Hepatocyte (in vitro differentiated cells): ENCODE results near the gene ABCA1. TPM values are rescaled to one million over a fixed set of nuclear protein-coding genes. Genes with fewer than 3 reads are reported as not detected.

ENCODE experiments used
- DNase-seq: peaks from one replicate; pipeline ENCODE4 v3.0.0-alpha.2; 2016; ENCODE audit warnings: low spot score
- H2AFZ ChIP-seq: fragments of 200-600 bp; sonication (generic); 2 replicates; pipeline ENCODE4 v1.6.0; 2016; ENCODE audit warnings: antibody characterized with exemption, mild to moderate bottlenecking
- H3K27ac ChIP-seq: fragments of 200-600 bp; sonication (generic); 2 replicates; pipeline ENCODE4 v1.5.1; 2016; ENCODE audit warnings: mild to moderate bottlenecking
- H3K27me3 ChIP-seq: fragments of 200-600 bp; sonication (generic); 2 replicates; pipeline ENCODE4 v1.6.1; 2016
- H3K36me3 ChIP-seq: fragments of 200-600 bp; sonication (generic); replicated peaks from 2 replicates; pipeline ENCODE4 v1.5.1; 2016; ENCODE audit warnings: low read depth; ENCODE audit not compliant: insufficient read depth
- H3K4me1 ChIP-seq: fragments of 200-600 bp; sonication (generic); 2 replicates; pipeline ENCODE4 v1.5.1; 2016; ENCODE audit warnings: mild to moderate bottlenecking, moderate library complexity; ENCODE audit not compliant: insufficient read depth
- H3K4me2 ChIP-seq: fragments of 200-600 bp; sonication (generic); 2 replicates; pipeline ENCODE4 v1.6.0; 2016
- H3K4me3 ChIP-seq: fragments of 200-600 bp; sonication (generic); 2 replicates; pipeline ENCODE4 v1.5.1; 2016; ENCODE audit warnings: mild to moderate bottlenecking
- H3K79me2 ChIP-seq: fragments of 200-600 bp; sonication (generic); 2 replicates; pipeline ENCODE4 v1.6.0; 2017; ENCODE audit warnings: mild to moderate bottlenecking
- H3K9me2 ChIP-seq: fragments of 200-600 bp; sonication (generic); replicated peaks from 2 replicates; pipeline ENCODE4 v1.6.0; 2017; ENCODE audit warnings: mild to moderate bottlenecking; ENCODE audit not compliant: insufficient read depth
- H3K9me3 ChIP-seq: fragments of 200-600 bp; sonication (generic); 2 replicates; pipeline ENCODE4 v1.5.1; 2016; ENCODE audit warnings: low read depth, mild to moderate bottlenecking
- H4K20me1 ChIP-seq: fragments of 200-600 bp; sonication (generic); 2 replicates; pipeline ENCODE4 v1.6.0; 2016; ENCODE audit warnings: mild to moderate bottlenecking; ENCODE audit not compliant: insufficient read depth, poor library complexity, severe bottlenecking
- CTCF ChIP-seq: fragments of 200-600 bp; sonication (generic); IDR thresholded peaks from 2 replicates; pipeline ENCODE4 v1.5.1; 2016; ENCODE audit warnings: antibody characterized with exemption, mild to moderate bottlenecking; ENCODE audit not compliant: poor library complexity
- EZH2 ChIP-seq: fragments of 200-600 bp; sonication (generic); IDR thresholded peaks from 2 replicates; pipeline ENCODE4 v1.6.1; 2016; ENCODE audit warnings: antibody characterized with exemption, mild to moderate bottlenecking, borderline replicate concordance
- EZH2phosphoT487 ChIP-seq: fragments of 200-600 bp; sonication (generic); IDR thresholded peaks from one replicate; pipeline ENCODE4 v1.6.1; 2018; ENCODE audit warnings: antibody characterized with exemption, mild to moderate bottlenecking, low read depth, moderate library complexity; ENCODE audit not compliant: unreplicated experiment, severe bottlenecking
- WGBS: methylation state at CpG from one replicate; pipeline ENCODE4 v1.1.6; 2016; ENCODE audit warnings: low lambda C conversion rate; ENCODE audit errors: missing lambda C conversion rate; 5-methylcytosine and 5-hydroxymethylcytosine counted together
- polyA plus RNA-seq: library from polyadenylated mRNA; unstranded; fragments of >200 nt; fragmentation: Nextera tagmentation; extraction: Ambion mirVana; gene quantifications from 2 replicates; pipeline ENCODE4 v1.2.1, GENCODE V29; 2016
- total RNA-seq: library from RNA; depleted of rRNA; stranded (reverse); fragments of >200 nt; gene quantifications from 2 replicates; pipeline ENCODE4 v1.2.3, GENCODE V29; 2014

The ABCA1 gene
- total and polyA plus RNA-seq, 2 experiments from 2014 or later, result 14.5 to 87.4 TPM

GRCh38 chr9:104970271-104970987 is 42.5 kb upstream of the ABCA1 start:
- TF ChIP-seq EZH2phosphoT487, result no peak
- TF ChIP-seq EZH2, result no peak
- TF ChIP-seq CTCF, result no peak
- no peak for DNase-seq
- H3K27ac ChIP-seq, result peak overlapping the region; percentile 63
- no peak overlapping the region for H2AFZ ChIP-seq
- H3K9me2 ChIP-seq, result no peaks in the 10 kb centered on the region
- no peaks in the 10 kb centered on the region for H3K9me3 ChIP-seq
- no peaks in the 10 kb centered on the region for H4K20me1 ChIP-seq
- peaks cover 28% of the 10 kb centered on the region for H3K4me1 ChIP-seq
- H3K36me3 ChIP-seq, result no peaks in the 10 kb centered on the region
- no peaks in the 10 kb centered on the region for H3K79me2 ChIP-seq
- no peak overlapping the region for H3K4me3 ChIP-seq
- WGBS, result 76% methylated on average over 7 of the region's 8 CpGs
- H3K4me2 ChIP-seq, result no peak overlapping the region
- no peaks in the 10 kb centered on the region for H3K27me3 ChIP-seq

DNA sequence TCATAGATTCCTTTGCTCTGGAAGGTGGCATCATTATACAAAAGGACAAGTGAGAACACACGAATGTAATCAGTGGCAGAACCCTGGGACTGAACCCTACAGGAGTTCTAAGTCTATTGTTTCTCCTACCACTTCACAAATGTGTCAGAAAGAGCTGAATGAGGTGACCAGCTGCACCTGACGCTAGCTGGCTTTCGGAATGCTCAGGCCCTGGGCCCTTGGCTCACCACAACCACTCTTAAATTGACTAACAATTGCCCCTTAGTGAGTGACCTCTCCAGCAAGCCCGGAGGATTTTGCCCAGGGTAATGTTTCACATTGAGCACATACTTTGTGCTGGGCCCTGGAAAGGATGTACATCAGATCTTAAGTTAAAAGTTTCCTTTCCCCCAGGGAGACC is 41.2 kb upstream of the ABCA1 start:
- WGBS, result 45% methylated on average over 4 of the region's 4 CpGs
- Histone ChIP-seq H3K4me1 (peaks cover 23% of the 10 kb centered on the region), H3K27ac (peak overlapping the region; percentile 89), H3K9me2 (no peaks in the 10 kb centered on the region), H3K36me3 (no peaks in the 10 kb centered on the region), H3K79me2 (no peaks in the 10 kb centered on the region), H2AFZ (peak overlapping the region; percentile 72), H3K27me3 (no peaks in the 10 kb centered on the region), H4K20me1 (no peaks in the 10 kb centered on the region), H3K4me2 (peak overlapping the region; percentile 85), H3K9me3 (no peaks in the 10 kb centered on the region), H3K4me3 (no peak overlapping the region)
- TF ChIP-seq CTCF (no peak), EZH2 (no peak), EZH2phosphoT487 (no peak)
- DNase-seq, result no peak

- peak overlapping the region; percentile 35 for H3K4me3 ChIP-seq
- peak; percentile 94 for DNase-seq
- H2AFZ ChIP-seq, result peak overlapping the region; percentile 72
- no peak for TF ChIP-seq EZH2phosphoT487
- TF ChIP-seq CTCF, result no peak
- TF ChIP-seq EZH2, result no peak
- H3K27ac ChIP-seq, result peak overlapping the region; percentile 89
- WGBS, result 3% methylated on average over 48 of the region's 50 CpGs
- H3K4me1 ChIP-seq, result peaks cover 19% of the 10 kb centered on the region
- no peaks in the 10 kb centered on the region for H3K36me3 ChIP-seq
- H3K9me2 ChIP-seq, result no peaks in the 10 kb centered on the region
- no peaks in the 10 kb centered on the region for H3K27me3 ChIP-seq
- peak overlapping the region; percentile 85 for H3K4me2 ChIP-seq
- H3K9me3 ChIP-seq, result no peaks in the 10 kb centered on the region
- H3K79me2 ChIP-seq, result no peaks in the 10 kb centered on the region
- no peaks in the 10 kb centered on the region for H4K20me1 ChIP-seq
Measured at GRCh38 chr9:104968025-104968982, 40.3 kb upstream of the ABCA1 start.
